Naive thymus-derived CD8-positive, alpha-beta T cell (primary cell): ENCODE data around the gene TMEM109. TPM values are rescaled to one million over a fixed set of nuclear protein-coding genes. Genes with fewer than 3 reads are reported as not detected.

Source experiments
- ATAC-seq, 2 donors: fragments of 150-1000 bp; cut with Tn5 transposase in 1 of 2; sonication (Bioruptor Pico), chemical (Tn5 transposase) in 1 of 2; 1 replicate in 1 of 2; 2 replicates in 1 of 2; pipeline ENCODE4 v1.10.0; 2021; ENCODE audit warnings: mild to moderate bottlenecking in 2 of 2, moderate library complexity in 2 of 2
- POLR2A ChIA-PET: fragments of 350-600 bp; sonication (Branson Sonifier 250); formaldehyde crosslinking; loops from one replicate; lab custom pipeline; 2021; ENCODE audit warnings: antibody characterized with exemption; lab: Charles Lee
- DNase-seq, 10 donors: peaks; one replicate each; pipeline versions ENCODE4 v3.0.0 to v3.0.0-alpha.2; 2020 to 2022
- H3K27ac Mint-ChIP-seq, 10 donors: one replicate each; pipeline ENCODE4 v1.8.0; 2020 to 2022; ENCODE audit warnings: mild to moderate bottlenecking in 10 of 10, mixed read lengths in 10 of 10, moderate library complexity in 4 of 10, inconsistent platforms in 1 of 10
- H3K27me3 Mint-ChIP-seq, 5 donors: one replicate each; pipeline ENCODE4 v1.8.0; 2021 to 2022; ENCODE audit warnings: mixed read lengths in 5 of 5
- H3K36me3 Mint-ChIP-seq, 3 donors: one replicate each; pipeline ENCODE4 v1.8.0; 2020 to 2022; ENCODE audit warnings: mixed read lengths in 3 of 3, mild to moderate bottlenecking in 2 of 3, inconsistent platforms in 1 of 3
- H3K4me1 Mint-ChIP-seq, 4 donors: one replicate each; pipeline ENCODE4 v1.8.0; 2021 to 2022; ENCODE audit warnings: mixed read lengths in 4 of 4
- H3K4me3 Mint-ChIP-seq, 10 donors: one replicate each; pipeline ENCODE4 v1.8.0; 2020 to 2022; ENCODE audit warnings: mild to moderate bottlenecking in 10 of 10, mixed read lengths in 10 of 10, moderate library complexity in 6 of 10, inconsistent platforms in 1 of 10
- H3K9me3 Mint-ChIP-seq, 9 donors: one replicate each; pipeline ENCODE4 v1.8.0; 2020 to 2022; ENCODE audit warnings: mixed read lengths in 9 of 9, mild to moderate bottlenecking in 3 of 9, inconsistent platforms in 1 of 9, moderate library complexity in 1 of 9
- polyA plus RNA-seq, 3 donors: library from polyadenylated mRNA; unstranded; fragments of 300-500 nt; fragmentation: Illumina TruSeq; gene quantifications; one replicate each; pipeline ENCODE4 v1.2.3, GENCODE V29; 2021
- total RNA-seq, 8 experiments: library from RNA in 2 of 8; stranded (reverse) in 2 of 8; gene quantifications; one replicate each; pipeline ENCODE4 v1.2.3 and lab custom pipeline; 2021 to 2026

The TMEM109 gene
- total and polyA plus RNA-seq, 5 experiments from 2014 or later = 52.4 to 295 (median 216) TPM

DNA sequence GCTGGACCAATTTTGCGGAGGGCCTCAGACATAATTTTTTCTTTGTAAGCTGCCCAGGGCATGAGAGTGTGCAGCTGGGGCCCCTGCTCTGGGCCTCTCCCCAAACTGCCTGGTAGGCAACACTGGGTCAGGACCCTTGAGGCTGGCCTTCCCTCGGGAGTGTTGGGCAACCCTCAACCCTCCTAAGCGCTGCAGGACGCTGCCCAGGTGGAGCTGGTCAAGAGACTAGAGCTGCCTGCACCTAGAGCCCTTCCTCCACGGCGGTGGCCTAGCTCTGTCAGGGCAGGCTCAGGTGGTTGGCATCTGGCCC lies 9.8 kb downstream of the TMEM109 start:
- peaks cover 5 to 47% (median 34%) of the 10 kb centered on the region in 3 donors for H3K36me3 Mint-ChIP-seq
- no peak overlapping the region for H3K27ac Mint-ChIP-seq
- no peak for ATAC-seq
- peaks cover 13 to 25% (median 17%) of the 10 kb centered on the region in 4 donors for H3K4me1 Mint-ChIP-seq
- POLR2A ChIA-PET = interaction anchor here (3.1 kb wide), 1 partner anchor 10 kb away, joined by 23 read pairs; the partner anchor contains the start of gene TMEM109
- no peaks in the 10 kb centered on the region for H3K9me3 Mint-ChIP-seq
- peak overlapping the region; percentile 43 to 79 (median 58) for H3K4me3 Mint-ChIP-seq
- H3K27me3 Mint-ChIP-seq = peaks cover 0 to 20% (median 9%) of the 10 kb centered on the region in 5 donors
- no peak for DNase-seq

DNA sequence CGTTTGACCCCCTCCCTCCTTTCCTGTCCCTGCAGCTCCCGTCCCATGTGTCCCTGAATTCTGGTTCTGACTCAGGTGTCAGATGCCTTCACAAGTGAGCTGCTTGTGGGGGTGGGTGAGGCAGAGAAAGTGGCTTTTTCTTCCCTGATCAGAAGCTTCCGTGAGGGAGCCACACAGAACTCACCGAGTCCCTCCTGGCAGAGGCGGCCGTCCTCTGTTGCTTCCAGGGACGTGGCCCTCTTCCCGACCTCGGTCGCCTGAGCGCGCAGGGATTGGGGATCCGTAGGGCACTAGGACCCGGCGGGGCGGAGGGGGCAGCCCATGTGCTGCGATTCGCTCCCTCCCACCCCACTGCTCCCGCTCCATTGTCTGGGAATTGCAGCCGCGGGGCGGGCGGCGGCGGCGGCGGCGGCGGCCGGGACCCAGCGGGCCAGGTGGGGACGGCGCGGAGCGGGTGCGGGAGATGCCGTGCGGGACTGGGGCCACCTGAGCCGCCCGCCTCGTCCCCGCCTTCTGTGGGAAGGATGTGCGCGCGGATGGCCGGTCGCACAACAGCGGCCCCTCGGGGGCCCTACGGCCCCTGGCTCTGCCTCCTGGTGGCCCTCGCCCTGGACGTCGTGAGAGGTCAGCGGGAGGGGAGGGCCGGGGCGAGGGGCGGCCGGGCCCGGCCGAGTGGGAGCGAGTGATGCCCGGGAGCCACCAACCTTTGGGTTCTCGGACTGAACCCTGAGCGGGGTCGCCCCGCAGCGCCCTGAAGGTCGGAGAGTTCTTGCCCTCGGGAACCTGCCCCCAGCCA lies 10.3 kb downstream of the TMEM109 start, which contains the start of gene TMEM132A:
Gene TMEM132A, plus strand, starts transcription at position 351 of the 796 bp plus-strand sequence. Its CDS starts 174 bp downstream, at position 525.
- peak within 1 kb of the TSS; percentile 59 to 81 (median 72) for H3K4me3 Mint-ChIP-seq
- peaks cover 0 to 20% (median 9%) of the 10 kb centered on the region in 5 donors for H3K27me3 Mint-ChIP-seq
- POLR2A ChIA-PET = interaction anchor here (3.1 kb wide), 1 partner anchor 11 kb away, joined by 23 read pairs; the partner anchor contains the start of gene TMEM109
- peak within 1 kb of the TSS in 3 of 10 donors; percentile 25 to 29 (median 27) for H3K27ac Mint-ChIP-seq
- peak in 3 of 10 donors; percentile 8 to 24 (median 22) for DNase-seq
- H3K36me3 Mint-ChIP-seq = peaks cover 5 to 44% (median 34%) of the 10 kb centered on the region in 3 donors
- H3K4me1 Mint-ChIP-seq = peaks cover 13 to 20% (median 17%) of the 10 kb centered on the region in 4 donors
- ATAC-seq = peak; percentile 43 to 71
- H3K9me3 Mint-ChIP-seq = no peaks in the 10 kb centered on the region

- Mint-ChIP-seq H3K27ac (peak overlapping the region in 4 of 10 donors; percentile 25 to 81 (median 28)), H3K9me3 (no peaks in the 10 kb centered on the region), H3K4me1 (peaks cover 12 to 18% (median 13%) of the 10 kb centered on the region in 4 donors), H3K27me3 (peaks cover 1 to 20% (median 13%) of the 10 kb centered on the region in 5 donors), H3K4me3 (peak overlapping the region; percentile 52 to 81 (median 72)), H3K36me3 (peaks cover 5 to 36% (median 28%) of the 10 kb centered on the region in 3 donors)
- DNase-seq (peak in 4 of 10 donors; percentile 13 to 29 (median 18)), ATAC-seq (peak; percentile 65 to 67)
- POLR2A ChIA-PET = interaction anchor here (0.5 to 1.7 kb wide), 4 partner anchors 10 to 395 kb away, joined by 3 to 7 read pairs (median 4); no protein-coding TSS in a partner anchor
These were observed 11.2 kb downstream of the TMEM109 start for GRCh38 chr11:60924906-60925853.

DNA sequence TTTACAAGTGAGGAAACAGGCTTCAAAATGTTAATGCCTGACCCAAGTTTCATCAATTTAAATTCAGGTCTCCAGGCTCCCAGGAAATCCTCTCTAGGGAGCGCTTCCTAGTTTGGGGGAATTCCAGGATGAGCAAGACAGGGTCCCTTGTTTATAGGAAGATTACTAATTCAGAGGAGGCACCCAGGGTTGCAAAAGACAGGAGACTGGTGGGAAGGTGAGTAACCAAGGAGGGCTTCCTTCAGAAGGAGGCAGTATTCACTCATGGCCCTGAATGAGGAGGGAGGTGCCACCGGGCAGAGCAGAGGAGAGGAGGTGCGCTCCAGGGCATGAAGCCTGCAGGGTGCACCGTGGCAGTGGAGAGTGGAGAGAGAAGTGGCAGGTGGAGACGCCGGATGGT lies 11.9 kb downstream of the TMEM109 start:
- peaks cover 1 to 20% (median 13%) of the 10 kb centered on the region in 5 donors for H3K27me3 Mint-ChIP-seq
- H3K9me3 Mint-ChIP-seq = no peaks in the 10 kb centered on the region
- POLR2A ChIA-PET = interaction anchor here (0.5 to 1.7 kb wide), 3 partner anchors 10 to 395 kb away, joined by 3 to 7 read pairs (median 3); no protein-coding TSS in a partner anchor
- peaks cover 5 to 29% (median 22%) of the 10 kb centered on the region in 3 donors for H3K36me3 Mint-ChIP-seq
- no peak for ATAC-seq
- H3K27ac Mint-ChIP-seq = peak overlapping the region in 1 of 10 donors; percentile 81
- H3K4me3 Mint-ChIP-seq = peak overlapping the region in 9 of 10 donors; percentile 8 to 81 (median 58)
- peaks cover 13 to 18% (median 14%) of the 10 kb centered on the region in 4 donors for H3K4me1 Mint-ChIP-seq
- DNase-seq = no peak

GRCh38 chr11:60926500-60926899 lies 12.5 kb downstream of the TMEM109 start:
- Mint-ChIP-seq H3K27ac (no peak overlapping the region), H3K9me3 (no peaks in the 10 kb centered on the region), H3K4me1 (peaks cover 13 to 18% (median 16%) of the 10 kb centered on the region in 4 donors), H3K4me3 (no peak overlapping the region), H3K27me3 (peaks cover 1 to 20% (median 13%) of the 10 kb centered on the region in 5 donors), H3K36me3 (peaks cover 5 to 22% (median 16%) of the 10 kb centered on the region in 3 donors)
- ATAC-seq (no peak), DNase-seq (no peak)
- POLR2A ChIA-PET = interaction anchor here (1.7 kb wide), 1 partner anchor 11 kb away, joined by 7 read pairs; no protein-coding TSS in a partner anchor

GRCh38 chr11:60927061-60927592 lies 13.2 kb downstream of the TMEM109 start:
- Mint-ChIP-seq H3K27me3 (peaks cover 1 to 17% (median 12%) of the 10 kb centered on the region in 5 donors), H3K4me3 (peak overlapping the region in 1 of 10 donors; percentile 38), H3K27ac (no peak overlapping the region), H3K36me3 (peaks cover 5 to 16% (median 11%) of the 10 kb centered on the region in 3 donors), H3K9me3 (no peaks in the 10 kb centered on the region), H3K4me1 (peaks cover 13 to 20% (median 16%) of the 10 kb centered on the region in 4 donors)
- POLR2A ChIA-PET = interaction anchor here (0.9 to 1.7 kb wide), 2 partner anchors 12 to 25 kb away, joined by 3 to 7 read pairs; partner anchors contain the start of gene SLC15A3
- ATAC-seq (no peak), DNase-seq (no peak)

GRCh38 chr11:60927600-60927999 lies 13.6 kb downstream of the TMEM109 start:
- ATAC-seq = no peak
- no peak for DNase-seq
- no peak overlapping the region for H3K27ac Mint-ChIP-seq
- H3K9me3 Mint-ChIP-seq = no peaks in the 10 kb centered on the region
- H3K36me3 Mint-ChIP-seq = peaks cover under 1 to 11% (median 6%) of the 10 kb centered on the region in 3 donors
- peaks cover 9 to 23% (median 16%) of the 10 kb centered on the region in 4 donors for H3K4me1 Mint-ChIP-seq
- H3K27me3 Mint-ChIP-seq = peaks cover 1 to 13% (median 8%) of the 10 kb centered on the region in 5 donors
- H3K4me3 Mint-ChIP-seq = no peak overlapping the region
- POLR2A ChIA-PET = interaction anchor here (0.8 to 0.9 kb wide), 2 partner anchors 23 to 25 kb away, joined by 3 read pairs; partner anchors contain the start of gene SLC15A3

DNA sequence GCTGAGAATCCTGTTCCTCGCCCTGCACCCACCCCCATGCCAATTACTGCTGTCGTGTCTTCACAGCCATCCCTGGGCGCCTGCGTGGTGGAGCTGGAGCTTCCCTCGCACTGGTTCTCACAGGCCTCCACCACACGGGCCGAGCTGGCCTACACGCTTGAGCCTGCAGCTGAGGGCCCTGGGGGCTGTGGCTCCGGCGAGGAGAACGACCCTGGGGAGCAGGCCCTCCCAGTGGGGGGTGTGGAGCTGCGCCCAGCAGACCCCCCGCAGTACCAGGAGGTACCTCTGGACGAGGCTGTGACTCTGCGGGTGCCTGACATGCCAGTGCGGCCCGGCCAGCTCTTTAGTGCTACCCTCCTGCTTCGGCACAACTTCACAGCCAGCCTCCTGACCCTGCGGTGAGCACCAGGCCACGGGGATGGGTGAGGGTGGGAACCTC lies 14.6 kb downstream of the TMEM109 start:
- no peak for DNase-seq
- peaks cover 1 to 9% (median 3%) of the 10 kb centered on the region in 5 donors for H3K27me3 Mint-ChIP-seq
- peaks cover 7 to 20% (median 12%) of the 10 kb centered on the region in 4 donors for H3K4me1 Mint-ChIP-seq
- no peaks in the 10 kb centered on the region for H3K9me3 Mint-ChIP-seq
- peaks cover 0 to 3% (median 0%) of the 10 kb centered on the region in 3 donors for H3K36me3 Mint-ChIP-seq
- no peak for ATAC-seq
- H3K27ac Mint-ChIP-seq = no peak overlapping the region
- H3K4me3 Mint-ChIP-seq = no peak overlapping the region
- POLR2A ChIA-PET = interaction anchor here (0.8 kb wide), 1 partner anchor 24 kb away, joined by 3 read pairs; no protein-coding TSS in a partner anchor

DNA sequence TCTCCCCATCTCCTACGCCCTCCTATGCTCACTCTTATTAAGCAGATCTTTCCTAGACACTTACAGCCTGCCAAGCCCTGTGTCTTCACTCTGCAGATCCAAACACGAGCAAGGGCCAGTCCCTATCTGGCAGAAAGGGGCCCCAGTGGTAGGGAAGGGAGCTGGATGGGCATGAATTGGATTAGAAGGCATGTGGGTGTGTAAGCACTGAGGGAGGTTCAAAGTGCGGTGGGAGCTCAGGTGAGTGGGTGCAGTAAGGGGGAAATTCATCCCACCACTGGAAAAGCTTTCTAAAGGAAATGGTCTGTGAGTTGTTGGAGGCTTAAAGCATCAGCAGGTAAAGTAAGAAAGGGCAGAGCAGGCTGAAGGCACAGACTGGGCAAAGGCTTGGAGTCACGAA lies 15.8 kb downstream of the TMEM109 start:
- Mint-ChIP-seq H3K36me3 (no peaks in the 10 kb centered on the region), H3K4me1 (peaks cover 7 to 18% (median 11%) of the 10 kb centered on the region in 4 donors), H3K27me3 (peaks cover 0 to 9% (median 3%) of the 10 kb centered on the region in 5 donors), H3K4me3 (no peak overlapping the region), H3K27ac (peak overlapping the region in 2 of 10 donors; percentile 16 to 45), H3K9me3 (no peaks in the 10 kb centered on the region)
- POLR2A ChIA-PET = interaction anchor here (0.6 kb wide), 1 partner anchor 112 kb away, joined by 3 read pairs; no protein-coding TSS in a partner anchor
- DNase-seq (no peak), ATAC-seq (no peak)

DNA sequence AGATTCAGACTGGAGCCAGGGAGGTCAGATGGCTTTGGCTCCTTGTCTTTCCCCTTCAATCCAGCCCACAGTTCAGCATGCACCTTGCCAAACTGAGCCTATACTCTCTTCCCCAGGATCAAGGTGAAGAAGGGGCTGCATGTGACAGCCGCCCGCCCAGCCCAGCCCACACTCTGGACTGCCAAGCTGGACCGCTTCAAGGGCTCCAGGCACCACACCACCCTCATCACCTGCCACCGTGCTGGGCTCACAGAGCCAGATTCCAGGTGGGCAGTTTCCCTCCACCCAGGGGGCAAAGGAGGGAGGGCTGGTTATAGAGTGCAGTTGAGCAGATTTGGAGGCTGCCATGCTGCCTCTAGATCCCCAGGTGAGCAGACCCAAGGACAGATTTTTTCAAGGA lies 16.4 kb downstream of the TMEM109 start:
- H3K27me3 Mint-ChIP-seq = peaks cover 0 to 6% (median 3%) of the 10 kb centered on the region in 5 donors

DNA sequence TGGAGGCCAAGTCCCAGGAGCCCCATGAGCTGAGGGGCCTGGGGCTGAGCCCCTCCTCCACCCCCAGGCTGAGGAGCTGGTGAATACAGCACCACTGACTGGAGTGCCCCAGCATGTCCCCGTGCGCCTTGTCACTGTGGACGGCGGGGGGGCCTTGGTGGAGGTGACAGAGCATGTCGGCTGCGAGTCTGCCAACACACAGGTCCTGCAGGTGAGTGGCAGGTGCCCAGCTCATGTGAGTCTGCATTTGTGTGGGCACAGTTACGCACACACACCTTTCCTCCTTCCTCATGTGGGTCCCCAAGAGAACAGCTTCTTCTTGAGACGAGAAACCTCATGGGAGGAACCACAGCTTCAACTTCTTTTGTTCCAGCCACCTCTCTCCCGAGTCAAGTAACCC lies 18.0 kb downstream of the TMEM109 start:
- Mint-ChIP-seq H3K4me1 (peaks cover 0 to 12% (median 1%) of the 10 kb centered on the region in 4 donors), H3K4me3 (no peak overlapping the region), H3K9me3 (no peaks in the 10 kb centered on the region), H3K27me3 (peaks cover 0 to 4% (median 1%) of the 10 kb centered on the region in 5 donors), H3K27ac (peak overlapping the region in 1 of 10 donors; percentile 38), H3K36me3 (no peaks in the 10 kb centered on the region)
- ATAC-seq = no peak
- POLR2A ChIA-PET = interaction anchor here (1.2 kb wide), 2 partner anchors 13 to 19 kb away, joined by 3 to 7 read pairs; no protein-coding TSS in a partner anchor
- no peak for DNase-seq

More for the DNA sequence above, 16.4 kb downstream of the TMEM109 start:
- DNase-seq (no peak), ATAC-seq (no peak)
- no peaks in the 10 kb centered on the region for H3K9me3 Mint-ChIP-seq
- peak overlapping the region in 2 of 10 donors; percentile 29 for H3K27ac Mint-ChIP-seq
- H3K36me3 Mint-ChIP-seq = no peaks in the 10 kb centered on the region
- POLR2A ChIA-PET = interaction anchor here (1.3 kb wide), 1 partner anchor 21 kb away, joined by 4 read pairs; no protein-coding TSS in a partner anchor
- H3K4me3 Mint-ChIP-seq = no peak overlapping the region
- peaks cover 3 to 14% (median 5%) of the 10 kb centered on the region in 4 donors for H3K4me1 Mint-ChIP-seq
